GM21526 (cell line): ENCODE results near the gene PARD3.

Experiments used
- ATAC-seq: cut with Tn5 transposase; IDR thresholded peaks from one replicate; pipeline ENCODE4 v1.9.1; 2021; ENCODE audit warnings: moderate library complexity; ENCODE audit not compliant: unreplicated experiment, low FRiP score

Gene PARD3

GRCh38 chr10:34166354-34166753, 648.7 kb downstream of the PARD3 start:
- no peak for ATAC-seq

- ATAC-seq: no peak
Measured at GRCh38 chr10:34164029-34164428, 651.1 kb downstream of the PARD3 start.

GRCh38 chr10:34163075-34163905, 651.8 kb downstream of the PARD3 start:
- ATAC-seq: no peak

- no peak for ATAC-seq
Measured at GRCh38 chr10:34161777-34162370, 653.2 kb downstream of the PARD3 start.

- no peak for ATAC-seq
Measured at GRCh38 chr10:34160595-34160994, 654.5 kb downstream of the PARD3 start.

- no peak for ATAC-seq
Measured at GRCh38 chr10:34157501-34157900, 657.6 kb downstream of the PARD3 start.

- ATAC-seq: no peak
Measured at GRCh38 chr10:34156781-34157425, 658.2 kb downstream of the PARD3 start.

GRCh38 chr10:34155812-34156211, 659.3 kb downstream of the PARD3 start:
- no peak for ATAC-seq

- no peak for ATAC-seq
Measured at GRCh38 chr10:34154383-34154900, 660.7 kb downstream of the PARD3 start.

GRCh38 chr10:34153663-34154382, 661.3 kb downstream of the PARD3 start:
- ATAC-seq: no peak

GRCh38 chr10:34152434-34152833, 662.7 kb downstream of the PARD3 start:
- ATAC-seq: no peak

GRCh38 chr10:34151931-34152330, 663.2 kb downstream of the PARD3 start:
- no peak for ATAC-seq

- ATAC-seq: no peak
Measured at GRCh38 chr10:34151481-34151880, 663.6 kb downstream of the PARD3 start.

- ATAC-seq: no peak
Measured at GRCh38 chr10:34150103-34150502, 665.0 kb downstream of the PARD3 start.

- ATAC-seq: no peak
Measured at GRCh38 chr10:34148305-34148657, 666.8 kb downstream of the PARD3 start.

GRCh38 chr10:34147641-34148304, 667.3 kb downstream of the PARD3 start:
- no peak for ATAC-seq

- ATAC-seq: no peak
Measured at GRCh38 chr10:34145715-34146114, 669.4 kb downstream of the PARD3 start.

- no peak for ATAC-seq
Measured at GRCh38 chr10:34143466-34143865, 671.6 kb downstream of the PARD3 start.

- ATAC-seq: no peak
Measured at GRCh38 chr10:34141032-34141680, 673.9 kb downstream of the PARD3 start.

GRCh38 chr10:34139559-34139958, 675.5 kb downstream of the PARD3 start:
- ATAC-seq: no peak
